Upper lobe of left lung (tissue), 4 donors: ENCODE measurements around the gene PDE7B.
"Not testable (repeated sequence)": the region's sequence is repeated elsewhere in the genome, so short reads cannot be mapped to it uniquely, and the experiment has no call there.

Experiments
- EP300 ChIP-seq, 4 donors: sonication (generic); formaldehyde crosslinking; IDR thresholded peaks; one replicate each; pipeline ENCODE4 v1.5.1; 2017; ENCODE audit warnings: antibody characterized with exemption in 4 of 4, control low read depth in 2 of 4
- POLR2AphosphoS5 ChIP-seq, 2 donors: sonication (generic); formaldehyde crosslinking; IDR thresholded peaks; one replicate each; pipeline ENCODE4 v1.5.1; 2017; ENCODE audit warnings: antibody characterized with exemption in 2 of 2
- TF ChIP-seq, protein P1 (sequence below), 6 experiments: fragments of 450-650 bp in 4 of 6; fragments of 200-600 bp in 2 of 6; sonication (generic) in 2 of 6; IDR thresholded peaks; one replicate each; pipeline ENCODE4 v1.5.1; 2016 to 2019; ENCODE audit warnings: antibody characterized with exemption in 6 of 6

GRCh38 chr6:136105797-136106196, 254.3 kb downstream of the PDE7B start:
- TF ChIP-seq, protein P1, sequence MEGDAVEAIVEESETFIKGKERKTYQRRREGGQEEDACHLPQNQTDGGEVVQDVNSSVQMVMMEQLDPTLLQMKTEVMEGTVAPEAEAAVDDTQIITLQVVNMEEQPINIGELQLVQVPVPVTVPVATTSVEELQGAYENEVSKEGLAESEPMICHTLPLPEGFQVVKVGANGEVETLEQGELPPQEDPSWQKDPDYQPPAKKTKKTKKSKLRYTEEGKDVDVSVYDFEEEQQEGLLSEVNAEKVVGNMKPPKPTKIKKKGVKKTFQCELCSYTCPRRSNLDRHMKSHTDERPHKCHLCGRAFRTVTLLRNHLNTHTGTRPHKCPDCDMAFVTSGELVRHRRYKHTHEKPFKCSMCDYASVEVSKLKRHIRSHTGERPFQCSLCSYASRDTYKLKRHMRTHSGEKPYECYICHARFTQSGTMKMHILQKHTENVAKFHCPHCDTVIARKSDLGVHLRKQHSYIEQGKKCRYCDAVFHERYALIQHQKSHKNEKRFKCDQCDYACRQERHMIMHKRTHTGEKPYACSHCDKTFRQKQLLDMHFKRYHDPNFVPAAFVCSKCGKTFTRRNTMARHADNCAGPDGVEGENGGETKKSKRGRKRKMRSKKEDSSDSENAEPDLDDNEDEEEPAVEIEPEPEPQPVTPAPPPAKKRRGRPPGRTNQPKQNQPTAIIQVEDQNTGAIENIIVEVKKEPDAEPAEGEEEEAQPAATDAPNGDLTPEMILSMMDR (IDR thresholded peaks at IDR 0.05), result not testable (repeated sequence)
- not testable (repeated sequence) for TF ChIP-seq POLR2AphosphoS5, EP300 (IDR thresholded peaks at IDR 0.05)
